ENCODE results near the gene RENBP. TPM values are rescaled to one million over a fixed set of nuclear protein-coding genes. Genes with fewer than 3 reads are reported as not detected.
A peak's percentile ranks its signal among the peaks of the same experiment; 100 is the strongest.

RENBP gene
- total RNA-seq, 2 experiments from 2014 or later: 18.1 to 18.8 TPM

GRCh38 chrX:153957224-153957623 lies 12.8 kb upstream of the RENBP start:
- ATAC-seq (ENCODE audit: low read depth) (no peak), DNase-seq (no peak)
- no peaks in the 10 kb centered on the region for H3K27me3 Mint-ChIP-seq
- POLR2A ChIA-PET: no interaction called here
- no peaks in the 10 kb centered on the region for H3K9me3 Mint-ChIP-seq
- H3K4me3 Mint-ChIP-seq: no peak overlapping the region
- H3K4me1 Mint-ChIP-seq: no peaks in the 10 kb centered on the region
- H3K27ac Mint-ChIP-seq: no peak overlapping the region
- no peaks in the 10 kb centered on the region for H3K36me3 Mint-ChIP-seq

- POLR2A ChIA-PET: interaction anchor here (0.9 kb wide), 1 partner anchor 11 kb away, joined by 3 read pairs; no protein-coding TSS in a partner anchor
- DNase-seq: no peak
These were observed 11.8 kb upstream of the RENBP start for GRCh38 chrX:153956044-153956907.

GRCh38 chrX:153955228-153955732 lies 10.8 kb upstream of the RENBP start:
- peaks cover 4% of the 10 kb centered on the region for H3K4me1 Mint-ChIP-seq
- peaks cover 2% of the 10 kb centered on the region for H3K36me3 Mint-ChIP-seq
- no peak overlapping the region for H3K27ac Mint-ChIP-seq
- POLR2A ChIA-PET: no interaction called here
- H3K9me3 Mint-ChIP-seq: no peaks in the 10 kb centered on the region
- H3K27me3 Mint-ChIP-seq: no peaks in the 10 kb centered on the region
- ATAC-seq (ENCODE audit: low read depth) (no peak), DNase-seq (no peak)
- no peak overlapping the region for H3K4me3 Mint-ChIP-seq

More at GRCh38 chrX:153956044-153956907, 11.8 kb upstream of the RENBP start:
- Mint-ChIP-seq H3K27me3 (no peaks in the 10 kb centered on the region), H3K4me3 (no peak overlapping the region), H3K9me3 (no peaks in the 10 kb centered on the region), H3K36me3 (peaks cover 2% of the 10 kb centered on the region), H3K27ac (no peak overlapping the region), H3K4me1 (no peaks in the 10 kb centered on the region)
- ATAC-seq (ENCODE audit: low read depth): no peak

- H3K27ac Mint-ChIP-seq: no peak overlapping the region
- POLR2A ChIA-PET: no interaction called here
- no peak overlapping the region for H3K4me3 Mint-ChIP-seq
- peaks cover 2% of the 10 kb centered on the region for H3K36me3 Mint-ChIP-seq
- no peaks in the 10 kb centered on the region for H3K27me3 Mint-ChIP-seq
- H3K4me1 Mint-ChIP-seq: peaks cover 4% of the 10 kb centered on the region
- DNase-seq: no peak
- H3K9me3 Mint-ChIP-seq: no peaks in the 10 kb centered on the region
- no peak for ATAC-seq (ENCODE audit: low read depth)
These were observed 10.2 kb upstream of the RENBP start for GRCh38 chrX:153954558-153955227.

- DNase-seq: no peak
- peaks cover 2% of the 10 kb centered on the region for H3K36me3 Mint-ChIP-seq
- H3K4me1 Mint-ChIP-seq: peaks cover 6% of the 10 kb centered on the region
- no peak for ATAC-seq (ENCODE audit: low read depth)
- no peaks in the 10 kb centered on the region for H3K27me3 Mint-ChIP-seq
- H3K27ac Mint-ChIP-seq: no peak overlapping the region
- POLR2A ChIA-PET: interaction anchor here (12.8 kb wide), 1 partner anchor 29 kb away, joined by 185 read pairs; the partner anchor contains the start of gene ARHGAP4
- no peak overlapping the region for H3K4me3 Mint-ChIP-seq
- no peaks in the 10 kb centered on the region for H3K9me3 Mint-ChIP-seq
These were observed 9.6 kb upstream of the RENBP start for GRCh38 chrX:153953892-153954557.

GRCh38 chrX:153953342-153953830 lies 8.9 kb upstream of the RENBP start:
- peak overlapping the region; percentile 69 for H3K27ac Mint-ChIP-seq
- peak; percentile 69 for ATAC-seq (ENCODE audit: low read depth)
- POLR2A ChIA-PET: interaction anchor here (12.8 kb wide), 1 partner anchor 28 kb away, joined by 185 read pairs; the partner anchor contains the start of gene ARHGAP4
- peaks cover 2% of the 10 kb centered on the region for H3K36me3 Mint-ChIP-seq
- H3K9me3 Mint-ChIP-seq: no peaks in the 10 kb centered on the region
- peak; percentile 82 for DNase-seq
- no peaks in the 10 kb centered on the region for H3K27me3 Mint-ChIP-seq
- peaks cover 8% of the 10 kb centered on the region for H3K4me1 Mint-ChIP-seq
- H3K4me3 Mint-ChIP-seq: no peak overlapping the region

GRCh38 chrX:153952373-153953026 lies 8.1 kb upstream of the RENBP start:
- H3K36me3 Mint-ChIP-seq: peaks cover 3% of the 10 kb centered on the region
- peaks cover 12% of the 10 kb centered on the region for H3K4me1 Mint-ChIP-seq
- ATAC-seq (ENCODE audit: low read depth): no peak
- no peak overlapping the region for H3K27ac Mint-ChIP-seq
- H3K4me3 Mint-ChIP-seq: no peak overlapping the region
- no peak for DNase-seq
- no peaks in the 10 kb centered on the region for H3K9me3 Mint-ChIP-seq
- no peaks in the 10 kb centered on the region for H3K27me3 Mint-ChIP-seq
- POLR2A ChIA-PET: interaction anchor here (12.8 kb wide), 1 partner anchor 27 kb away, joined by 185 read pairs; the partner anchor contains the start of gene ARHGAP4

- ATAC-seq (ENCODE audit: low read depth): no peak
- Mint-ChIP-seq H3K36me3 (peaks cover 4% of the 10 kb centered on the region), H3K4me1 (peaks cover 13% of the 10 kb centered on the region), H3K27ac (no peak overlapping the region), H3K9me3 (no peaks in the 10 kb centered on the region), H3K27me3 (no peaks in the 10 kb centered on the region), H3K4me3 (no peak overlapping the region)
- POLR2A ChIA-PET: interaction anchor here (12.8 kb wide), 1 partner anchor 26 kb away, joined by 185 read pairs; the partner anchor contains the start of gene ARHGAP4
- no peak for DNase-seq
These were observed 7.4 kb upstream of the RENBP start for GRCh38 chrX:153951683-153952372.

- Mint-ChIP-seq H3K9me3 (no peaks in the 10 kb centered on the region), H3K4me3 (no peak overlapping the region), H3K4me1 (peaks cover 13% of the 10 kb centered on the region), H3K27me3 (no peaks in the 10 kb centered on the region), H3K36me3 (peaks cover 4% of the 10 kb centered on the region), H3K27ac (peak overlapping the region; percentile 58)
- no peak for DNase-seq
- ATAC-seq (ENCODE audit: low read depth): no peak
- POLR2A ChIA-PET: interaction anchor here (1.8 to 12.8 kb wide), 2 partner anchors 17 to 25 kb away, joined by 10 to 185 read pairs; partner anchors contain the start of gene ARHGAP4
These were observed 5.7 kb upstream of the RENBP start for GRCh38 chrX:153950127-153950526.

- no peaks in the 10 kb centered on the region for H3K9me3 Mint-ChIP-seq
- peaks cover 15% of the 10 kb centered on the region for H3K4me1 Mint-ChIP-seq
- peak overlapping the region; percentile 61 for H3K4me3 Mint-ChIP-seq
- peaks cover 4% of the 10 kb centered on the region for H3K36me3 Mint-ChIP-seq
- peak overlapping the region; percentile 78 for H3K27ac Mint-ChIP-seq
- DNase-seq (no peak), ATAC-seq (ENCODE audit: low read depth) (peak; percentile 17)
- no peaks in the 10 kb centered on the region for H3K27me3 Mint-ChIP-seq
- POLR2A ChIA-PET: interaction anchor here (1.0 to 12.8 kb wide), 6 partner anchors 14 to 42 kb away, joined by 3 to 185 read pairs (median 4); partner anchors contain the start of gene ARHGAP4
These were observed 4.7 kb upstream of the RENBP start for GRCh38 chrX:153948847-153949805.

- Mint-ChIP-seq H3K9me3 (no peaks in the 10 kb centered on the region), H3K27ac (peak overlapping the region; percentile 78), H3K27me3 (no peaks in the 10 kb centered on the region), H3K4me3 (peak overlapping the region; percentile 5), H3K4me1 (peaks cover 15% of the 10 kb centered on the region), H3K36me3 (peaks cover 4% of the 10 kb centered on the region)
- POLR2A ChIA-PET: interaction anchor here (1.0 to 12.8 kb wide), 4 partner anchors 11 to 23 kb away, joined by 3 to 185 read pairs (median 4); partner anchors contain the start of gene ARHGAP4
- ATAC-seq (ENCODE audit: low read depth) (no peak), DNase-seq (no peak)
These were observed 3.6 kb upstream of the RENBP start for GRCh38 chrX:153948002-153948466.

Measured in activated naive CD8-positive, alpha-beta T cell treated with anti-CD3 and anti-CD28 coated beads, Interleukin-2, amount 10 ng/mL, durations not matched to agents 7 days and 5 days (primary cell).